Trophoblast cell (in vitro differentiated cells and primary cell): ENCODE data around the gene SLC24A4.

ENCODE experiments used
- DNase-seq, 2 donors: peaks; one replicate each; pipeline ENCODE4 v3.0.0-alpha.2; 2016
- H2AFZ ChIP-seq: 2 replicates; pipeline ENCODE4 v1.6.1; 2013; ENCODE audit warnings: low read length, moderate library complexity, mild to moderate bottlenecking; ENCODE audit not compliant: insufficient read depth, poor library complexity
- H2AK5ac ChIP-seq: 2 replicates; pipeline ENCODE4 v1.6.1; 2013; ENCODE audit warnings: mild to moderate bottlenecking, low read length
- H2BK120ac ChIP-seq: 2 replicates; pipeline ENCODE4 v1.6.1; 2013; ENCODE audit warnings: low read length, mild to moderate bottlenecking, moderate library complexity; ENCODE audit not compliant: insufficient read depth, poor library complexity
- H2BK12ac ChIP-seq: 2 replicates; pipeline ENCODE4 v1.6.1; 2013; ENCODE audit warnings: mild to moderate bottlenecking, low read length, moderate library complexity
- H2BK5ac ChIP-seq: 2 replicates; pipeline ENCODE4 v1.6.1; 2013; ENCODE audit warnings: low read length, low read depth, moderate library complexity, mild to moderate bottlenecking; ENCODE audit not compliant: poor library complexity
- H3K14ac ChIP-seq: 2 replicates; pipeline ENCODE4 v1.6.1; 2013; ENCODE audit warnings: mild to moderate bottlenecking, low read length
- H3K18ac ChIP-seq: 2 replicates; pipeline ENCODE4 v1.6.1; 2013; ENCODE audit warnings: mild to moderate bottlenecking, low read length
- H3K23ac ChIP-seq: 2 replicates; pipeline ENCODE4 v1.6.1; 2013; ENCODE audit warnings: low read length
- H3K27ac ChIP-seq: 2 replicates; pipeline ENCODE4 v1.5.1; 2013; ENCODE audit warnings: low read depth, mild to moderate bottlenecking, inconsistent platforms, low read length, moderate library complexity
- H3K27me3 ChIP-seq: 2 replicates; pipeline ENCODE4 v1.6.1; 2013; ENCODE audit warnings: inconsistent platforms, mild to moderate bottlenecking, low read length, moderate library complexity; ENCODE audit not compliant: insufficient read depth
- H3K36me3 ChIP-seq, 2 experiments: 1 replicate in 1 of 2; 2 replicates in 1 of 2; pipeline ENCODE4 v1.6.1; 2013; ENCODE audit warnings: low read length in 2 of 2, mild to moderate bottlenecking in 2 of 2, moderate library complexity in 1 of 2; ENCODE audit not compliant: insufficient read depth in 2 of 2, control insufficient read depth in 1 of 2
- H3K4ac ChIP-seq: 2 replicates; pipeline ENCODE4 v1.6.1; 2013; ENCODE audit warnings: low read depth, mild to moderate bottlenecking, low read length, moderate library complexity
- H3K4me1 ChIP-seq, 2 experiments: 1 replicate in 1 of 2; 2 replicates in 1 of 2; pipeline ENCODE4 v1.6.1; 2013; ENCODE audit warnings: low read length in 2 of 2, mild to moderate bottlenecking in 2 of 2, moderate library complexity in 1 of 2; ENCODE audit not compliant: insufficient read depth in 2 of 2, control insufficient read depth in 1 of 2
- H3K4me2 ChIP-seq: 2 replicates; pipeline ENCODE4 v1.6.1; 2013; ENCODE audit warnings: inconsistent platforms, mild to moderate bottlenecking, low read length, moderate library complexity
- H3K4me3 ChIP-seq: 2 replicates; pipeline ENCODE4 v1.5.1; 2013; ENCODE audit warnings: mild to moderate bottlenecking, low read depth, low read length, inconsistent platforms
- H3K79me1 ChIP-seq: one replicate; pipeline ENCODE4 v1.6.1; 2013; ENCODE audit warnings: low read length
- H3K79me2 ChIP-seq: 2 replicates; pipeline ENCODE4 v1.6.1; 2013; ENCODE audit warnings: low read length, mild to moderate bottlenecking; ENCODE audit not compliant: control insufficient read depth, insufficient read depth, poor library complexity
- H3K9ac ChIP-seq: 2 replicates; pipeline ENCODE4 v1.6.1; 2013; ENCODE audit warnings: mild to moderate bottlenecking, low read length
- H3K9me3 ChIP-seq: 2 replicates; pipeline ENCODE4 v1.6.1; 2013; ENCODE audit warnings: low read depth, mild to moderate bottlenecking, control low read depth, inconsistent platforms, low read length; ENCODE audit not compliant: insufficient read depth
- H4K12ac ChIP-seq: 2 replicates; pipeline ENCODE4 v1.6.1; 2013; ENCODE audit warnings: low read depth, mild to moderate bottlenecking, low read length, moderate library complexity
- H4K8ac ChIP-seq: 2 replicates; pipeline ENCODE4 v1.6.1; 2013; ENCODE audit warnings: low read depth, mild to moderate bottlenecking, low read length, moderate library complexity
- H4K91ac ChIP-seq: one replicate; pipeline ENCODE4 v1.6.1; 2013; ENCODE audit warnings: low read depth, mild to moderate bottlenecking, low read length, moderate library complexity
- WGBS: extraction: QIAGEN DNeasy Blood & Tissue Kit; methylation state at CpG from one replicate; pipeline ENCODE4 v1.1.7; 2013; ENCODE audit warnings: missing lambda C conversion rate; ENCODE audit not compliant: insufficient read length, insufficient coverage; ENCODE audit errors: extremely low coverage; 5-methylcytosine and 5-hydroxymethylcytosine counted together

Gene SLC24A4

DNA sequence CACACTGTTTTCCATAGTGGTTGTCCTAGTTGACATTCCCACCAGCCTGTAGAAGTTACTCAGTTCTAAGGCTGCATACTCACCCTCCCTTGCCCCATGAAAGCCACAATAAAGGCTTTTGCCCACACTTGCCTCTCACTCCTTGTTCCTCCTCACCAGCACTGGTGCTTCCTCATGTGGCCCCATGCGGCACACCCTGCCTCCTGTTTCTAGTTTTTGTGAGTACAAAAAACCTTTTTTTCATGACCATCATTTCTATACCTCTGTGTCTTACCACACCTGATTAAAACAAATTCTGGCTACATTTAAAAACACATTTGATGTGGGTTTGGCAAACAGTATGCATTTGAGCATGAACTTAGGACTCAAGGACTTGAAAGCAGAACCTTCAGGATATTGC is 149.9 kb downstream of the SLC24A4 start:
- Histone ChIP-seq H3K4ac (no peak overlapping the region), H3K9ac (no peak overlapping the region), H3K27ac (peak overlapping the region; percentile 20), H3K4me3 (no peak overlapping the region), H3K79me1 (peaks cover 6% of the 10 kb centered on the region), H3K36me3 (no peaks in the 10 kb centered on the region), H2BK120ac (peak overlapping the region; percentile 68), H3K23ac (no peak overlapping the region), H4K8ac (peak overlapping the region; percentile 62), H3K4me2 (no peak overlapping the region), H4K91ac (peak overlapping the region; percentile 83), H2BK5ac (peak overlapping the region; percentile 47), H3K9me3 (no peaks in the 10 kb centered on the region), H3K4me1 (peaks cover 2 to 5% of the 10 kb centered on the region in 2 experiments), H3K27me3 (no peaks in the 10 kb centered on the region), H3K18ac (no peak overlapping the region), H2AFZ (no peak overlapping the region), H3K14ac (peak overlapping the region; percentile 46), H2BK12ac (peak overlapping the region; percentile 86), H4K12ac (no peak overlapping the region), H2AK5ac (peak overlapping the region; percentile 76), H3K79me2 (no peaks in the 10 kb centered on the region)
- DNase-seq: no peak
- WGBS: no CpG with 5 or more reads among the region's 1 CpG

DNA sequence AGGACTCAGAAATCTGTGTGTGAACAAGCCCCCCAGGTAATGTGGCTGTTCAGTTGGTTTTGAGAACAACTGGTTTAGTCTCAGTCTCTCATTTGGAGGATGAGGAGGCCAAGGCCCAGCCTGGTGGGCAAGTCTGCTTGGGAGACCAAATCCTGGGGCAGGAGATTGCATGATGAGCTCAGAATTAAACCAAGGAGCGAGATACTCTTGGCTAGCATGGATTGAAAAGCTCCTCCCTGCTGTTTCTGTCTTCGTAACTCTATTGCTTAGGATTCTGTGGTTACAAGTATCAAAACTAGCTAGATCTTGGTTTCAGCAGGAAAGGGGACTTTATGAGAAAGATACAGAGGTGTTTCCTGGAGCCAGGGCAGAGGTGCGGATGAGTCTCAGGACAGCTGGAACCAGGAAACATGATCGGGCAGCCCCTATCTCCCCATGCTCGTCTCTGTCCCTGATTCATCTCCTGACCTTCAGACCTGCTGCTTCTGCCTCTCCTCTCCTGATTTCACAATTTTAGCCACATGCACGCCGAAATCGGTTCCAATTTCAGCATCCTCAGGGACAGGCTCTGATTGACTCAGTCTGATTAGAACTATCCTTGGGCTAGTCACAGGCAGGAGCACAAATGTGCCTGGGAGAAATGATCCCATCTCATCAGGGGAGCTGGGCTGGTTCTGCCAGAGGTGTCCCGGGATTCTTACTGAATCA is 150.4 kb downstream of the SLC24A4 start:
- peaks cover 6% of the 10 kb centered on the region for H3K79me1 ChIP-seq
- H3K18ac ChIP-seq: no peak overlapping the region
- no peaks in the 10 kb centered on the region for H3K36me3 ChIP-seq
- no peak overlapping the region for H2AFZ ChIP-seq
- no peak overlapping the region for H3K4ac ChIP-seq
- H3K4me2 ChIP-seq: no peak overlapping the region
- H2BK120ac ChIP-seq: peak overlapping the region; percentile 21
- H2BK5ac ChIP-seq: peak overlapping the region; percentile 50
- peak overlapping the region; percentile 20 for H3K27ac ChIP-seq
- peak in 1 of 2 donors; percentile 13 for DNase-seq
- H4K8ac ChIP-seq: no peak overlapping the region
- H3K9ac ChIP-seq: no peak overlapping the region
- H3K27me3 ChIP-seq: no peaks in the 10 kb centered on the region
- H3K9me3 ChIP-seq: no peaks in the 10 kb centered on the region
- peak overlapping the region; percentile 76 for H2AK5ac ChIP-seq
- peak overlapping the region; percentile 37 for H4K91ac ChIP-seq
- no peak overlapping the region for H4K12ac ChIP-seq
- H3K23ac ChIP-seq: no peak overlapping the region
- H3K79me2 ChIP-seq: no peaks in the 10 kb centered on the region
- no peak overlapping the region for H2BK12ac ChIP-seq
- H3K14ac ChIP-seq: no peak overlapping the region
- H3K4me3 ChIP-seq: no peak overlapping the region
- no CpG with 5 or more reads among the region's 9 CpGs for WGBS
- H3K4me1 ChIP-seq: peaks cover 2 to 5% of the 10 kb centered on the region in 2 experiments

GRCh38 chr14:92473969-92474535 is 151.1 kb downstream of the SLC24A4 start:
- H3K23ac ChIP-seq: no peak overlapping the region
- no peak for DNase-seq
- H3K4me1 ChIP-seq: peaks cover 2 to 5% of the 10 kb centered on the region in 2 experiments
- H2AFZ ChIP-seq: no peak overlapping the region
- no peak overlapping the region for H2BK120ac ChIP-seq
- no peak overlapping the region for H4K12ac ChIP-seq
- no peaks in the 10 kb centered on the region for H3K79me2 ChIP-seq
- H2BK12ac ChIP-seq: no peak overlapping the region
- H4K8ac ChIP-seq: no peak overlapping the region
- H3K9me3 ChIP-seq: no peaks in the 10 kb centered on the region
- H3K36me3 ChIP-seq: no peaks in the 10 kb centered on the region
- H3K27ac ChIP-seq: no peak overlapping the region
- H3K79me1 ChIP-seq: peaks cover 6% of the 10 kb centered on the region
- H4K91ac ChIP-seq: no peak overlapping the region
- no peak overlapping the region for H3K14ac ChIP-seq
- no peak overlapping the region for H3K4me3 ChIP-seq
- H2AK5ac ChIP-seq: no peak overlapping the region
- no peak overlapping the region for H3K9ac ChIP-seq
- no peak overlapping the region for H2BK5ac ChIP-seq
- H3K4me2 ChIP-seq: no peak overlapping the region
- H3K4ac ChIP-seq: no peak overlapping the region
- no peak overlapping the region for H3K18ac ChIP-seq
- no CpG with 5 or more reads among the region's 3 CpGs for WGBS
- H3K27me3 ChIP-seq: no peaks in the 10 kb centered on the region

GRCh38 chr14:92475037-92475436 is 152.1 kb downstream of the SLC24A4 start:
- WGBS: no CpG with 5 or more reads among the region's 1 CpG

More at GRCh38 chr14:92475037-92475436, 152.1 kb downstream of the SLC24A4 start:
- no peak overlapping the region for H3K4ac ChIP-seq
- no peak overlapping the region for H2AFZ ChIP-seq
- H3K9me3 ChIP-seq: no peaks in the 10 kb centered on the region
- H2AK5ac ChIP-seq: no peak overlapping the region
- no peak overlapping the region for H3K27ac ChIP-seq
- H2BK120ac ChIP-seq: no peak overlapping the region
- peaks cover 6% of the 10 kb centered on the region for H3K79me1 ChIP-seq
- no peak overlapping the region for H4K8ac ChIP-seq
- H4K12ac ChIP-seq: no peak overlapping the region
- H4K91ac ChIP-seq: no peak overlapping the region
- H2BK5ac ChIP-seq: no peak overlapping the region
- H3K36me3 ChIP-seq: no peaks in the 10 kb centered on the region
- no peak overlapping the region for H3K4me2 ChIP-seq
- peak overlapping the region; percentile 2 for H3K9ac ChIP-seq
- DNase-seq: no peak
- no peaks in the 10 kb centered on the region for H3K27me3 ChIP-seq
- H3K4me3 ChIP-seq: no peak overlapping the region
- no peak overlapping the region for H3K23ac ChIP-seq
- H3K18ac ChIP-seq: no peak overlapping the region
- H3K14ac ChIP-seq: no peak overlapping the region
- peaks cover 2 to 5% of the 10 kb centered on the region in 2 experiments for H3K4me1 ChIP-seq
- H3K79me2 ChIP-seq: no peaks in the 10 kb centered on the region
- no peak overlapping the region for H2BK12ac ChIP-seq
